Activated CD8-positive, alpha-beta memory T cell treated with anti-CD3 and anti-CD28 coated beads for 24 hours (primary cell): ENCODE results near the gene C1orf216.
A peak's percentile ranks its signal among the peaks of the same experiment; 100 is the strongest.
"Not testable (repeated sequence)": the region's sequence is repeated elsewhere in the genome, so short reads cannot be mapped to it uniquely, and the experiment has no call there.

Experiments
- DNase-seq: peaks from one replicate; pipeline ENCODE4 v3.0.0-alpha.2; 2020

The C1orf216 gene, protein sequence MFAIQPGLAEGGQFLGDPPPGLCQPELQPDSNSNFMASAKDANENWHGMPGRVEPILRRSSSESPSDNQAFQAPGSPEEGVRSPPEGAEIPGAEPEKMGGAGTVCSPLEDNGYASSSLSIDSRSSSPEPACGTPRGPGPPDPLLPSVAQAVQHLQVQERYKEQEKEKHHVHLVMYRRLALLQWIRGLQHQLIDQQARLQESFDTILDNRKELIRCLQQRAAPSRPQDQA

DNA sequence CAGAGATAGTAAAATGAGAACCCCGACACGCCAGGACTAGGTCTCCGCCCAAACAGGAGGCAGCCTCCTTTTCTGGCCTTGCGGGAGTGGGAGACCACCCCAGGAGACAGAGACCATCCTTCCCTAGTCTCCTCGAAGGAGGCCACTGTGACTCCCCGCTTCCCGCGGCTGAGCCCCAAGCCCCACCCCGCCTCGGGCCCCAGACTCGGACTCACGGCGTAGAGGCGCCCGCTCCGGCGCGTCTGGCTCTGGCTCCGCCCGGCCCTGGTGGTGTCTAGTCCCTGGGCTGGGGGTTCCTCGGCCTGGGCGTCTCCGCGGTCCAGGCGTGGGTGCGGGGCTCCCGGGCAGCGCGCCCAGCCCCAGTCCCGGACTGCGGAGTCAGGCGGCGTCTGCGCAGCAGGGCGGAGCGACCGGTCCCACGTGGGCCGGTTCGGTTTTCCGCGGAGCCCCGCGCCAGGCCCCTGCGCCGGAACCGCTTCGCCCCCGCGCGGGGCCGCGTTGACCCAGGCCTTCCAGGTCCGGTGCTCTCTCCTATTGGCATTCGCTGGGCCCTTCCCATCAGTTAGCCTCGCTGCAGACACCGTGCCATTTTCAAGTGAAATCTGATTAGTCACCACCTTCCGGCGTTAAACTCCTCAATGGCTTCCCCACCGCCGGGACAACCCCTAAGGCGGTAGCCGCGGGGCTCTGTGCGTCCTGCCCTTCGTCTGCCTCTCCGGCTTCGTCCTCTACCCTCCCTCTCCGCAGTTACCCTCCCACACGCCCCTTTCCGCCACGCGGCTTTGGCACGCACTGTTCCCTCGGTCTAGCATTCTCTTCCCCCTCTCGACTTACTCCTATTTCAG, at the start of gene C1orf216:
C1orf216 (minus strand) TSS at position 393 of the 845 bp plus-strand sequence. CDS start 2,563 bp downstream, outside the sequence.
- DNase-seq: peak; percentile 91

DNA sequence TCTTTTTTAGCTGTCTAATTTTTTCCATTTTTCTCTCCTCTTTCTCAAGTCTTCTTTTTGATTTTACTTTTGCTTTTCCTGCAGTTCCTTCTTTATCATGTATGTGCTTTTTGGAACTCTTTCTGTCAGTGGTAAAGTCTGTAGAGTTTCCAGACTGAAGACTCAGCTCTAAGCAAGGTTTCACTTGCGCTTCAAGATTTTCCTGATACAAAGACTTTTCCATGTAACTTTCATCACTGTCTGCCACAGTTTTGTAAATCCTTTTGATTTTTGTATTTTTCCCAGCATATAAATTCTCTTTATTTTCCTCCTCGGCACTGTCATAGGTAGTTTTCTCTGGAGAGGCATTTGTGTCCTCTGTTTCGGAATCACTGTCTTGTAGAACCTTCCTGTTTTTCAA, 45.6 kb upstream of the C1orf216 start:
- no peak for DNase-seq

DNA sequence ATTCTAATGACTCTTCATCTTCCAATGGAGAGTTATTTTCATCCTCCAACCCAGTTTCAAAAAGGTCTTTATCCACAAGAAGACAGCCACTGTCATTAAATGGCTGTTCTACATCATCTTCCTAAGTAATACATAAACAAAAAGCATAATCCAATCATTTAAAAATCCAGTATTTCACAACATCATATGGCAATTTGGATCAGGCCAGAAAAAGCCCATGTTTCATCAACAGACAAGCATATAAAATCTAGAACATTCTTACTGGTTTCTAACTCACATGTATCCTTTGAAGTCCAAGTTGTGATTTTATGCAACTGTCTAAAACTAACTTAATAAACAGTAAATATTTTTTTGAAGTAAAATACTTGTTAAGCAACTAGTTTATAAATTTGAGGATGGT, 44.5 kb upstream of the C1orf216 start:
- DNase-seq: no peak

DNA sequence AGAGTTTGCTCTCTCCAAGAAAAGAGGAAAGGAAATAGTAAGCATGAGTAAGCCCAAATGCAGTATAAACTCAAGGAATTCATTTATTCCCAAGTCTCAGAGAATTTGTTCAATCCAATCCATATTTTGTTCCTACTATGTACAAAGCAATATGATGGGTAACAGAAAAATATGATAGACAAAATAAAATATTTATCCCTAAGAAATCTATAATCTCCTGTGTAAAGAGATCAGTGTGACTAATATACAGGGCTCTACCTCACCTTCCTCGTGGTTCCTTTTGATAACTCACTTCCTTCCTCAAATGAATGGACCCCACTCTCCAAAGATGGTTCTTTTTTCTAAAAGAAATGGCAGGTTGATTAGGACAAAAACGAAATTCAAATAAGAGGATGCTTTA, 43.5 kb upstream of the C1orf216 start:
- DNase-seq: no peak

DNA sequence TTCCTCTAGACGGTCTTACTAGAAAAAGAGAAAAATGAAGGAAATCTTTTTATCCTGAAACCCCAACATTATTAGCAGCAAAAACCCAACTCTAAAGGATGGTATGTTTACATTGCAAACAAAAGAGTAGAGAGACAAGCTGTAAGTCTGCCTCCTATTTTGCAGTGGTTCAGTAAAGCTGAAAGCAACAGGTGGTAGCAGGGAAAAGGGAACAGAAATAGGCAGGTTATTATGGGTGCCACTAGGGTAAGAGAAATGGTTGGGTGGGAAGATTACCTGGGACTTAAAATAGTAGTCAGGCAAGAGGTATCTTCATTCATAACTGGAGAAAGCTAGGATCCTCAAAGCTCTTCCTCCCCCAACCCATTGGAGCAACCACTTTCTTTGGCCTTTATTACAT, 37.4 kb upstream of the C1orf216 start:
- DNase-seq: no peak

DNA sequence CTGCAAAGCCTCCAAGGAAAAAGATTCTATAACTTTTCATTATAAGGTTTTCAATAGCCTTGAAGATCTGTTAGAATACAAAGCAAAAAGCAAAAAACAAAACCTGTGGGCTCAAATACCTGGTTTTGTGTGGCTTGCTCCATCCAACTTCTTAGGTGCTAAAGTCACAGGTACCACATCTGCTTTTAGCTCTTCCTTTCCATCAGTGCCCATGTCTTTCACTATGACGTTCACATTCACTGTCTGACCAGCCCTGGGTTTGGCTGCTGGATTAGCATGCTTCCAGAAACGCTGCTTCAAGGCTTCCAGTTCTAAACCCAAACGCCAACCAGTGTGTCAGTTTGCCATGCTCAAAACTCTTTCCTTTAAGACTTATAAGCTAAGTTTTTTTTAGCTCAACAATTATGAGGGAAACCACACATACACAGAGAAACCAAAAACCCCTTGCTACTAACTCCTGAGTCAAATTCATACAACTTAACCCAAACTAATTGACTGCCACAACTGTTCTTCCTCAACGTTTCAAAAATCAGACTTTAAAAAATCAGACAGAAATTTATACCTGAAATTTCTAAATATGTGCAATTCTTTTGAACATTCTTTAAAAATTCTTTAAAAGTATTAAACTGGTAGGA, 35.1 kb upstream of the C1orf216 start:
- DNase-seq: no peak

DNA sequence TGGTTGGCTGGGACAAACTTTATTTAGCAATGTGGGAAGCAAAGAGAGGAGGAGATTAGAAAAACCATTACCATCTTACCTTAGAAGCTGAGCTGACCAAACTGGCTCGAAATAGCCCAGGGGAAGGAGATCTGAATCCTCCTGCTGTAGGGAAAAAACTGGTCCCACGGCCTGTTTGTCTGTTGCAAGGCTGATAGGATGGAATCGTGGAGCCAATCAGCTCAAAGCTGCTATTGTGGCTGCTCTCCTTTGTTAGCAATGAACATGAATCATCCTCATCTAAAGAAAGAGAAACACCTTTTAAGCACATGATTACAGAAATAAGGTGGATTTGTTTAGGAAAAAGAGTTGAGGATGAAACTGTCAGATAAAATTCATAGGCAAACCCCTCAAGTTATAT, 29.6 kb upstream of the C1orf216 start:
- DNase-seq: no peak

DNA sequence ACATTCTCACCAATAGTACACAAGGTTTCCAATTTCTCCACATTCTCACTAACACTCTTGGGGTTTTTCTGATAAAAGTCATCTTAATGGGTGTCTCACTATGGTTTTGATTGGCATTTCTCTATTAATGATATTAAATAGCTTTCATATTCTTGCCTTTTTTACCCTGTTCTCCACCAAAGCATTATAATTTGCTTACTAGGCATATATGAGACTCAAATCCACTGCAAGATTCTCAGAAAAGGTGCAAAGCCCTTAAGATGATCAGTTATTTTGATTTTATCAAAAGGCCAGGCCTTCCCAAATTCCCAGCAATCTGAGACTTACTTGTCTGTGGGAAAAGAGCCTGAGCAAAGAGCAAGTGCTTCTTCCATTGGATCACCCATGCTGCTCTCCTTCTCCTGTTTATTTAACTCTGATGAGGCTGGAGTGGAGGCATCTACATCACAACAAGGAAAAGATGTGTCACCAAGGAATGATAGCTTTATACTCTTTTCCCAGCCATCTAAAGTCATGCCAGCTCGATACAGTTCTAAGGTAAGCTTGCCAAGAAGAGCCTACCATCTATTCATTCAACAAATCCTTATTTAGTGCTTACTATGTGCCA, 26.5 kb upstream of the C1orf216 start:
- no peak for DNase-seq

DNA sequence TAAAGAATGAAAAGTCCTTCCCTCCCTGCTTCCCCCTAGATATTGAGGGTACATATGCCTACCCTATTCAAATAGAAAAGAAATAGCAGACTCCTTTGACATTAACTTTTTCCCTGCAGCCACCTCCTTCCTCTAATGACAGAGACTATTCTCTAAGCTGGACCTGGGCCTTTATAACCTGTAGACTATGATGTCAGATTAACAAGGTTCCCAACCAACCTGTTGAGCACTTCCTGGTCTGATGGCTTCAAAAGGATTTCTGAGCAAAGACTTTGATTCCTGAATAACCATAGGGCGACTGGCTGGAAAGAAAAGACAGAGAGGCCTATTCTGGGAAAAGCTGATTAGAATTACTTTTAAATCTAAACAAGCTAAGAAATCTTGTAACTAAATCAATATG, 18.4 kb upstream of the C1orf216 start:
- DNase-seq: no peak

DNA sequence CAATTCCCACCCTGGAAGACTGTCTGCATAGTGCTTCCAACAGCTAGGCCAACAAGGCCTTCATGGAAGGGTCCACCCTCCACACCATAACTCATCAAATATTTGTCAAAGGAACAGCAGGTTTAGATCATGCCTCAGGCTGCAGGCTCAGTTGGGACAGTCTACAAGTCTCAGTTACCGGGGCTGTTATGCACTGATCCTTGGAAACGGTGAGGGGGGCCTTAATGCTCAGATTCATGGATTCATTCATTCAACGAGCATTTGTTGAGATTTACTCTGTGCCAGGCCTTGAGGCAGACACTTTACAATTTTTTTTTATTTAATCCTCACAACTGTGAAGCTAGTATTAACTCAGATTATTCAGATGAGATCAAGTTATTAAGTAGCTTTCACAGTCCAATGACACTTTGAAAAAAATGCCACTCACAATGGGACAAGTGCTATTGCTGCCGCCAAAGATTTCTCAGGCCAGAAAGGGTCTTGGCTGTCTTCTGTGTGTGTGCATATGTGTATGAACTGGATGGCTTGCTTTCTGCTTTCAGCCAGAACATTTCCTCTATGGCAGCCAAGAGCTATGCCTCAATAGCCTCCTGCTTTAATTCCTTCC, 8.9 kb upstream of the C1orf216 start:
- DNase-seq: no peak

DNA sequence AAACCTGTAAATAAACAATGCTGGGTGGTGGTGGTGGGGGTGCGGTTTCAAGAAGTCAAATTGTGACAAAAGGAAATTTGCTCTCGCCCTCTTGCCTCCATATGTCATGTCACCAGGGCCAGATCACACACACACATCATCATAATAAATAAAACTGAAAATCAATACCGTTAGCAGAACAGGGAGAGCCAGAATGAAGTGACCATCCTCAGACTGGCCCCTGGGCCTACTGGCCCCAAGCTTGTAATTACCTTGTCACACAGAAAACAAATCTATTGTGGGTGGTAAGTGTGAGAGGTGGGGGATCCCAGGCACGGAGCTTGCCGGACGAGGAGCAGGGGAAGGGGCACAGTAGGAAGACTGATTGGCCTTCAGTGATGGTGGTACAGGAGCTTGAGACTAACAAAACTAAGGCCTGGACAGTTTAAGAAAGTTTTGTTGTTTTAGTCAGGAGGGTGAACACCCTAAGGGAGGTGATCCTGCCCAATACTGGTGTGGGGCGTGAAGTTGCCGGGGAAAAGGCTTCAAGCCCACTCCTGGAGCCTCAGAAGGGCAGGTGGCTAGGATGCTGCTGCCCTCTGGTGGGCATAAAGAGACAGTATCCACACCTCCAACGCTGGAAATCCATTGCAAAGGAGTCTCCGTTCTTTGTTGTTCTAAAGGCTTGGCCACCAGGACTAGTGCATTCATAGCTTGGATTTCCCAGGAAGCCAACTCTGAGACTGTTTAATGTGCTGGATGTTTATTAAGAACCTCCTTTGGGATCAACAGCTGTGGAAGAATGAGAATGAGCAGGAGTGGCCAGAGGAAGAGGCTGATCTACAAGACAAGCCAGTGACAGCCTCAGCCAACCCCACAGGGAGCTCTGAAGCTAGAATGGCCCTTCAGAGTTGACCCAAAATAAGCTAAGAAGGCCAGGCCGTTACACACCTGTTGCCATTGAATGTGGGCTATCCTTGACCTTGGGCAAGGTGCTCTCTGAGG, 8.1 kb upstream of the C1orf216 start:
- peak; percentile 76 for DNase-seq

DNA sequence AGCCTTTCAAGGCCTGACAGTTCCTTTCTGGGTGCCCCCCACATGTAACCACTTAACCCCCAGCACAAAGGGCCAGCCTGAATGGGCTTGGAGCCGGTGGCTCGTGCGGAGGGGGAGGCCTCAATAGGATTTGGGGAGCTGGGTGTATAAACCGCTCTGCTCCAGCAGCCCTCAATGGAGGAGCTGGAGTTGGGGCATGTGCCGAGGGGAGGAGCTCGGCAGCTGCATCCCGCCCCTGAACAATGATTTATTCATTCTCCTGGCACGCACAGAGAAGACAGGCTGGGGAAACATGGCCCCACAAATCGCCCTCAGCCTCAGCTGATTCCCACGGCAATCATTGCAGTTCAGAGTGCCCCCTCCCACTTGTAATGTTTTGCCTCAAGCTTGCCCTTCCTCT, 6.9 kb upstream of the C1orf216 start:
- DNase-seq: no peak

DNA sequence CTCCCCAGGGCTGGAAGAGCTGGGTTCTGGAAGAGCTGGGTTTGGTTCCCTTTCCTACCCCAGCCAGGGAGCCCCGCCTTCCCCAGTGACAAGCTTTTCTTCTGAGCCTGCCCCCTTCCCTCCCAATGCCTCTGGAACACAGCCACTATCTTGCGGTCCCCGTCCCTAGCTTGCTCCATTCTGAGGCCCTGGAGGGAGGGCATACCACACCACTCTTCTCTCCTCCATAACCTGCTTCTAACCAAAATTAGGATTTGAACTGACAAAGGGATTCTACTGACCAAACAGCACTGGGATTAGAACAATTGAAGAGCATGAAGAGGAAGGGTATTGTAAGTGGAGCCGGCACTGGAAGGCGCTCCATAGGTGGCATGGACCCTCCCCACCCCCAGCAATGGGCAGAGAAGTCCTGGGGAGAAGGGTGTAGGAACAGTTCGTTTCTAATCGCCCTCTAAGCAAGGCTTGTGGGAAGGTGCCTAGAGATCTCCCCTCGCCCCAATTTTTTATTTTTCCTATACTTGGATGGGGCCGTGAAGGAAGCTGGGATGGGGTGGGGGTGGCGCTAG, 690 bp downstream of the C1orf216 start:
- DNase-seq: no peak

DNA sequence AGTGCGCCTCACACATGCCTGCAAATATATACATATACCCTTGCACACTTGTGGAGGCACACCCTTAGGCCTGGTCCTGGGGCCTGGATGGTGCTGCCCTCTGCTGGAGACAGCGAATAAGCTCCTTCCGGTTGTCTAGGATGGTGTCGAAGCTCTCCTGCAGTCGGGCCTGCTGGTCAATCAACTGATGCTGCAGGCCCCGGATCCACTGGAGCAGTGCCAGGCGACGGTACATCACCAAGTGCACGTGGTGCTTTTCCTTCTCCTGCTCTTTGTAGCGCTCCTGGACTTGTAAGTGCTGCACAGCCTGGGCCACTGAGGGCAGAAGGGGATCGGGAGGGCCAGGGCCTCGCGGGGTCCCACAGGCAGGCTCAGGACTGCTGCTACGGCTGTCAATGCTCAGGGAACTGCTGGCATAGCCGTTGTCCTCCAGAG, 3.1 kb downstream of the C1orf216 start:
- peak; percentile 88 for DNase-seq

DNA sequence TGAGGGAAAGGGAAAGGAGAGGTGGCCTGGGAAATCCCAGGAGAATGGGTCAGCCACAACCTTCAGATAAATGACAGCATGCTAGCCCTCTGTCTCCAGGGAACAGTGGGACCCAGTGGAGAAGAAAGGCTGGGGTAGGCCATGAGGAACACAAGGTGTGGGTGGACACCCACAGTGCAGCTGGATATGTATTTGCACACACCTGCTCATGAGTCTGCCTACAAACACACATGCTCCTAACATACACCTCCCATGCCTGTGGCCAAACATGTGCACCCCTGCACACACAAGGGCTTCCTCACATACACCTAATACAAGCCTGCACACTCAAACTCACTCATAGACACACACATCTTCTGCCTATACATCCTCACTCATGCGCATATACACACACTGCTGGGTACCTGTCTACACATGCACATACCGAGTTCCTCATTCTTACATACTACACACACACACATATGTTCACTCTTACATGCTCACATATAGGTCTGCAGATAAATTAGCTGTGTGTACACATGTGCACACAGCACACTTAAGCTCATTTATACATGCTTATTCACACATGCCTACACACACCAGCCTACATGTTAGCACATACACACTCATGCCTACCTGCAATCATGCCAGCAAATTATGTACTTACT, 3.6 kb downstream of the C1orf216 start:
- no peak for DNase-seq

DNA sequence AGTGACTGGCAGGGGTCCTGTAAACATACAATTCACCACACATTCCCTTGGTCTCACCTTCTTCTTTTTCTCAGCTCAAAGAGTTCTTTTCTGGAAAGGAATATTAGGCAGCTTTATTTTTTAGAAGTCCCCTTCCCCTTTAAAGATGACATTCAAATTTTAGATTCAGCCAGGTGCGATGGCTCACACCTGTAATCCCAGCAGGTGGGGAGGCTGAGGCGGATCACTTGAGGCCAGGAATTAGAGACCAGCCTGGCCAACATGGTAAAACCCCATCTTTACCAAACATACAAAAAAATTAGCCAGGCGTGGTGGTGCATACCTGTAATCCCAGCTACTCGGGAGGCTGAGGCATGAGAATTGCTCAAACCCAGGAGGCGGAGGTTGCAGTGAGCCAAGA, 7.6 kb downstream of the C1orf216 start:
- not testable (repeated sequence) for DNase-seq

DNA sequence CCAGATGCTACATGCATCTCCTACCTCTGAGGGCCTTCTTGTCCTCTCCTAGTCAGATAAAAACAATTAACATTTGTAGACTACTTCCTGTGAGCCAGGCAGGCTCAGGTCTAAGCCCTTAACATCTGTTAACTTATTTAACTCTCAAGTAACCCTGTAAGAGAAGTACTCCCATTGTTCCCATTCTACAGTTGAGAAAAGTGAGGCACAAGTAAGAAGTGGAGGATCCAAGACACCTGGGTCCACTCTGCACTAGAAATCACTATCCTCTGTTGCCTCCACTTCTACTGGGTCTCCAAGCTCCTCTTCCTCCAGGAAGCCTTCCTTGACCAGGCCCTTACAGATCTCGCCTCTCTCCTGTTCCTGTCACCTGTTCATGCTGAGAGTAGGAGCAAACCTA, 9.7 kb downstream of the C1orf216 start:
- no peak for DNase-seq

DNA sequence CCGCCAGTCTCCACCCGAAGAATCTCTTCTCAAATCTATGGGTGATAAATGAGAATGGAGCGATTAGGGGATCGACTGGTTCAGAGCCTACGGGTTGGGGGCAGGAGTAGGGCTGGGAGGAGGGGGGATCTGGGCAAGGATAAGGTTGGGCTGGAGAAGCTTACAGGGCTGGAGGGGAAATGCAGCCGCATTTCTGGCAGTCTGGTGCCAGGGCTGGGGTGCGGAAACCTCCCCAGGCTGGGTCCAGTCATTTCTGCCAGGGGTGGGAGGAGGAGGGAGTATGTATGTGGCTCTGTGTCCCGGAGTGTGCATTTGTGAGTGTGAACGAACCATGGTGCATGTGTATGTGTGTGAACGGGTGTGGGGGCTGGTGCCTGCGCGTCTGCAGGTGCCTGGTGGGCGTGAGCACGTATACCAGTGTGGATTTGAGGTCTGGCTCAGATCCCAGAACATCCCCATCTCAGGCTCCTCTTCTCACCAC, 10.2 kb downstream of the C1orf216 start:
- DNase-seq: peak; percentile 61

DNA sequence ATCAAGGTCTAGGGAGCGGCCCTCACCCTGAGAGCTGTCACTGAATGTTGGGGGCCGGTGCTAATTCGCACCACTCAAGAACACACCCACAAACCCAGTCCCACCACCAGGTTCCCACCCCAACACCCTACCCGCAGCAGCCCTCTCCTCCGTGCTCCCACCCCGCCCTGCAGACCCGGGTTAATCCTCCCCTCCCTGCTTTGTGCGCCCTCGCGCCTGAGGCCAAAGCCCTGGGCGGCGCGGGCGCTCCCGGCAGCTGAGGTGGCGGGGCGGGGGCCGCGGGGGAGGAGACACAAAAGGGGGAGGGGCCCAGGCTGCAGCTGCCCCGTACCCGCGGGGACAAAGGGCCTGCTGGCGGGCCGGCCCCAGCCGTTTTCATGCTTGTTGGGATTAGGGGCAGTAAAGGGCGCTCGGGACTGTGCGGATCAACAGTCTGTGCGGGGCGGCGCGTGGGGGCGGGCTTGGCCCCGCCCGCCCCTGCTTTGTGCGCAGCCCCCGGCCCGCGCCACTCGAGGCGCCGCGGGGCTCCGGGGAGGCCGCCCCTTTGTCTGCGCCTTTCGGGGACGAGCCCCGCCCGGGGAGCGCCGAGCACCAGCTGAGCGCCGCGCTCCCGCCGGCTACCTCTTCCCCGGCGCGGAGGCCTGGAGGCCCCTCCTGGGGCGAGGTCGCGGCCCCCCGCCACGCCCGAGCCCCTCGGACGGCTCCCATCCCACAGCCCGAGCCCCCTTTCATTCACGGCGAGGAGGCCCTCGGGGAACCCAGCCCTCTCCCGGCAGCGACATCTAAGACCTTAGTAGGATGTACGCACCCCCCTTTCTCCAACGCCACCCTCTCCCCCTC, 10.9 kb downstream of the C1orf216 start:
- peak; percentile 68 for DNase-seq
